ENCODE data around the gene SDC1. TPM values are rescaled to one million over a fixed set of nuclear protein-coding genes. Genes with fewer than 3 reads are reported as not detected.

The SDC1 gene
- total RNA-seq = 3.1 and 44.3 TPM in 2 replicates

GRCh38 chr2:20224716-20225293 is at the start of gene SDC1:
TSS of gene SDC1 (minus strand) at chr2:20225130. CDS start at chr2:20224867, 263 bp downstream.

Other genes with a start within 250 kb of the SDC1 start
- 11.2 and 14.0 TPM in 2 replicates for gene WDR35, start 235.0 kb downstream of the SDC1 start, total RNA-seq
- gene MATN3, start 212.5 kb downstream of the SDC1 start, total RNA-seq = 1.5 and 3.4 TPM in 2 replicates
- 123 and 175 TPM in 2 replicates for gene LAPTM4A, start 173.5 kb downstream of the SDC1 start, total RNA-seq
- 70.9 and 72.3 TPM in 2 replicates for gene PUM2, start 125.7 kb upstream of the SDC1 start, total RNA-seq
- 121 and 122 TPM in 2 replicates for gene RHOB, start 221.9 kb upstream of the SDC1 start, total RNA-seq

Measured in smooth muscle cell of the pulmonary artery (primary cell).